Smooth muscle cell (in vitro differentiated cells): ENCODE data around the gene DOCK4. TPM values are rescaled to one million over a fixed set of nuclear protein-coding genes. Genes with fewer than 3 reads are reported as not detected.

Source experiments
- DNase-seq: peaks from one replicate; lab custom pipeline; 2025; ENCODE audit not compliant: unreplicated experiment; lab: John Stamatoyannopoulos, UW
- H2AFZ ChIP-seq: fragments of 200-600 bp; sonication (generic); 2 replicates; pipeline ENCODE4 v1.6.0; 2016; ENCODE audit warnings: antibody characterized with exemption, low read depth, mild to moderate bottlenecking
- H3F3A ChIP-seq: fragments of 200-600 bp; sonication (generic); 2 replicates; pipeline ENCODE4 v1.6.0; 2017; ENCODE audit warnings: antibody characterized with exemption, low read depth
- H3K27ac ChIP-seq: fragments of 200-600 bp; sonication (generic); 2 replicates; pipeline ENCODE4 v1.5.1; 2016; ENCODE audit warnings: low read depth, mild to moderate bottlenecking
- H3K27me3 ChIP-seq: fragments of 200-600 bp; sonication (generic); 2 replicates; pipeline ENCODE4 v1.6.1; 2016; ENCODE audit warnings: low read depth, mild to moderate bottlenecking
- H3K36me3 ChIP-seq: fragments of 200-600 bp; sonication (generic); 2 replicates; pipeline ENCODE4 v1.5.1; 2016; ENCODE audit warnings: low read depth
- H3K4me1 ChIP-seq: fragments of 200-600 bp; sonication (generic); 2 replicates; pipeline ENCODE4 v1.5.1; 2016; ENCODE audit warnings: low read depth
- H3K4me2 ChIP-seq: fragments of 200-600 bp; sonication (generic); 2 replicates; pipeline ENCODE4 v1.6.0; 2016; ENCODE audit warnings: mild to moderate bottlenecking
- H3K4me3 ChIP-seq: fragments of 200-600 bp; sonication (generic); 2 replicates; pipeline ENCODE4 v1.5.1; 2016; ENCODE audit warnings: mild to moderate bottlenecking
- H3K79me2 ChIP-seq: fragments of 200-600 bp; sonication (generic); 2 replicates; pipeline ENCODE4 v1.6.0; 2016; ENCODE audit warnings: low read depth, mild to moderate bottlenecking
- H3K9ac ChIP-seq: fragments of 200-600 bp; sonication (generic); 2 replicates; pipeline ENCODE4 v1.6.0; 2016; ENCODE audit warnings: low read depth
- H3K9me3 ChIP-seq: fragments of 200-600 bp; sonication (generic); replicated peaks from 2 replicates; pipeline ENCODE4 v1.5.1; 2016; ENCODE audit warnings: low read depth
- H4K20me1 ChIP-seq: fragments of 200-600 bp; sonication (generic); 2 replicates; pipeline ENCODE4 v1.6.0; 2016; ENCODE audit warnings: low read depth
- WGBS: methylation state at CpG from one replicate; pipeline ENCODE4 v1.1.7; 2016; ENCODE audit warnings: low lambda C conversion rate; 5-methylcytosine and 5-hydroxymethylcytosine counted together
- polyA plus RNA-seq: library from polyadenylated mRNA; unstranded; fragments of >200 nt; fragmentation: Nextera tagmentation; extraction: Ambion mirVana; gene quantifications from 2 replicates; pipeline ENCODE4 v1.2.1, GENCODE V29; 2016
- total RNA-seq: library from RNA; depleted of rRNA; stranded (reverse); fragments of >200 nt; gene quantifications from 2 replicates; pipeline ENCODE4 v1.2.3, GENCODE V29; 2014
- TF ChIP-seq, protein P1 (sequence below): fragments of 200-600 bp; sonication (generic); IDR thresholded peaks from 2 replicates; pipeline ENCODE4 v1.5.1; 2017; ENCODE audit warnings: borderline replicate concordance, mild to moderate bottlenecking, antibody characterized with exemption; ENCODE audit not compliant: insufficient read depth, poor library complexity, severe bottlenecking

DOCK4 gene
- total and polyA plus RNA-seq, 2 experiments from 2014 or later: 7.4 to 20.5 TPM

- no peak for DNase-seq
- H3K4me3 ChIP-seq: no peak overlapping the region
- H3K9me3 ChIP-seq: no peaks in the 10 kb centered on the region
- H3K9ac ChIP-seq: no peak overlapping the region
- no peaks in the 10 kb centered on the region for H3K27me3 ChIP-seq
- no peaks in the 10 kb centered on the region for H4K20me1 ChIP-seq
- no peaks in the 10 kb centered on the region for H3K4me1 ChIP-seq
- TF ChIP-seq, protein P1, sequence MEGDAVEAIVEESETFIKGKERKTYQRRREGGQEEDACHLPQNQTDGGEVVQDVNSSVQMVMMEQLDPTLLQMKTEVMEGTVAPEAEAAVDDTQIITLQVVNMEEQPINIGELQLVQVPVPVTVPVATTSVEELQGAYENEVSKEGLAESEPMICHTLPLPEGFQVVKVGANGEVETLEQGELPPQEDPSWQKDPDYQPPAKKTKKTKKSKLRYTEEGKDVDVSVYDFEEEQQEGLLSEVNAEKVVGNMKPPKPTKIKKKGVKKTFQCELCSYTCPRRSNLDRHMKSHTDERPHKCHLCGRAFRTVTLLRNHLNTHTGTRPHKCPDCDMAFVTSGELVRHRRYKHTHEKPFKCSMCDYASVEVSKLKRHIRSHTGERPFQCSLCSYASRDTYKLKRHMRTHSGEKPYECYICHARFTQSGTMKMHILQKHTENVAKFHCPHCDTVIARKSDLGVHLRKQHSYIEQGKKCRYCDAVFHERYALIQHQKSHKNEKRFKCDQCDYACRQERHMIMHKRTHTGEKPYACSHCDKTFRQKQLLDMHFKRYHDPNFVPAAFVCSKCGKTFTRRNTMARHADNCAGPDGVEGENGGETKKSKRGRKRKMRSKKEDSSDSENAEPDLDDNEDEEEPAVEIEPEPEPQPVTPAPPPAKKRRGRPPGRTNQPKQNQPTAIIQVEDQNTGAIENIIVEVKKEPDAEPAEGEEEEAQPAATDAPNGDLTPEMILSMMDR: no peak
- H3F3A ChIP-seq: no peaks in the 10 kb centered on the region
- 95% methylated on average over 4 of the region's 4 CpGs for WGBS
- no peak overlapping the region for H3K27ac ChIP-seq
- H3K4me2 ChIP-seq: no peak overlapping the region
- no peaks in the 10 kb centered on the region for H3K79me2 ChIP-seq
- H2AFZ ChIP-seq: no peak overlapping the region
- H3K36me3 ChIP-seq: no peaks in the 10 kb centered on the region
These were observed 392.9 kb downstream of the DOCK4 start for GRCh38 chr7:111813306-111813705.

- TF ChIP-seq, protein P1: no peak
These were observed 400.0 kb downstream of the DOCK4 start for GRCh38 chr7:111806232-111806631.

GRCh38 chr7:111803015-111803758 lies 403.0 kb downstream of the DOCK4 start:
- no peak overlapping the region for H3K4me2 ChIP-seq
- WGBS: 86% methylated on average over 3 of the region's 3 CpGs
- no peak overlapping the region for H3K27ac ChIP-seq
- H3F3A ChIP-seq: no peaks in the 10 kb centered on the region
- H3K9me3 ChIP-seq: peaks cover 2% of the 10 kb centered on the region
- no peaks in the 10 kb centered on the region for H3K79me2 ChIP-seq
- H3K36me3 ChIP-seq: peaks cover 4% of the 10 kb centered on the region
- H3K9ac ChIP-seq: no peak overlapping the region
- no peak overlapping the region for H3K4me3 ChIP-seq
- TF ChIP-seq, protein P1: no peak
- no peak for DNase-seq
- no peaks in the 10 kb centered on the region for H3K4me1 ChIP-seq
- H4K20me1 ChIP-seq: no peaks in the 10 kb centered on the region
- H3K27me3 ChIP-seq: no peaks in the 10 kb centered on the region
- H2AFZ ChIP-seq: no peak overlapping the region

More at GRCh38 chr7:111806232-111806631, 400.0 kb downstream of the DOCK4 start:
- H3K4me1 ChIP-seq: no peaks in the 10 kb centered on the region
- H4K20me1 ChIP-seq: no peaks in the 10 kb centered on the region
- no peaks in the 10 kb centered on the region for H3K9me3 ChIP-seq
- no peaks in the 10 kb centered on the region for H3K79me2 ChIP-seq
- no peaks in the 10 kb centered on the region for H3F3A ChIP-seq
- DNase-seq: no peak
- no peaks in the 10 kb centered on the region for H3K27me3 ChIP-seq
- no peak overlapping the region for H3K4me2 ChIP-seq
- H3K27ac ChIP-seq: no peak overlapping the region
- no peak overlapping the region for H3K4me3 ChIP-seq
- H3K36me3 ChIP-seq: no peaks in the 10 kb centered on the region
- no peak overlapping the region for H2AFZ ChIP-seq
- over 99% methylated on average over 4 of the region's 4 CpGs for WGBS
- no peak overlapping the region for H3K9ac ChIP-seq
